ENCODE data around the gene CFAP54.
"Not testable (repeated sequence)": the region's sequence is repeated elsewhere in the genome, so short reads cannot be mapped to it uniquely, and the experiment has no call there.

The CFAP54 gene

DNA sequence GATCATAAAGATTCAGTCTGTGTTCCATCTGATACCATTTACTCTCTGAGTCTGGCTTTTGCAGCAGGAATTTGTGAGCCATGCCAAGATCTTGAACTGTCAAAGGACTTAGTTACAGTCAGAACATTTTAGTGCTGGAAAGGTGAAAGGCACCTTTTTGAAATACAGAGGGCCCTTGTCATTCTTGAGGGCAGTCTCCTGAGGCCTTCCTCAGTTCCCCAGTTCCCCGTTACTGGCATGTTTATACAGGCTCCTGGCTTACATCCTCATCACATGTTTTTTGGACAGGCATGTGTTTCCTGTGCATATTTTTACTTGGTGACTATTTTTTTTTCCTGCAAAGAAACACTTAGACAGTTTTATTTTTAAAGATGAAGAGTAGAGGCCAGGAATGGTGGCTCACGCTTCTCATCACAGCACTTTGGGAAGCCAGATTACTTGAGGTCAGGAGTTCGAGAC is 21.0 kb downstream of the CFAP54 start:
- DNase-seq = no peak

DNA sequence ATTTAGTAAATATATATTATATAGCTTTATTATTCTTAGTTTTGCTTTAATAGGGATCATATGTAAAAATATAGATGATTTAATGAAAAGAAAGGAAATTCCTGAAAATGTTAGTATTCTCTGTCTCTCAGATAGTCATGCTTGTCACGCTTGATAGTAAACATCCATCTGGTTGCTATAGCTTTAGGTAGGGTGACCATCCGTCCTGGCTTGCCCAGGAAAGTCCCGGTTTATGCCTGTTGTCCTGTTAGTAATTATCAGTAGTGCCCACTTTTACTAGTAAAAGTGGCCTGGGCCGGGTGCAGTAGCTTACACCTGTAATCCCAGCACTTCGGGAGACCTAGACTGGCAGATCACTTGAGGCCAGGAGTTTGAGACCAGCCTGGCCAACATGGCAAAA is 23.8 kb downstream of the CFAP54 start:
- DNase-seq = no peak

DNA sequence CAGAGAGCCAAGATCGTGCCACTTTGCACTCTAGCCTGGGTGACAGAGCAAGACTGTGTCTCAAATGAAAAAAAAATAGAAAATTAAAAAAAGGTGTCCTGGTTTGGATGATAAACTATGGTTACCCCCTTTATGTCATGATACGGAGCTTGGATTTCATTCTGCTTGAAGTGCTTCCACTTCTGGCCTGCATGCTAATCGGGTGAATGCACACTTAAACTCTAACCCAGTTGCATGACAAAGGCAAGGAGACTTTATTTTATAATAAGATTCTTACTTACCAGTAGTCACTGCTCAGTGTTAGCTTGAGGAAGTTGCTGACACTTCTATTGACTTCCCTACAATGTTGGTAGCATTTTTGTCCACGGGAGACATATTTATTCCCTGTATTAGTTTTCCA is 24.3 kb downstream of the CFAP54 start:
- DNase-seq = no peak

DNA sequence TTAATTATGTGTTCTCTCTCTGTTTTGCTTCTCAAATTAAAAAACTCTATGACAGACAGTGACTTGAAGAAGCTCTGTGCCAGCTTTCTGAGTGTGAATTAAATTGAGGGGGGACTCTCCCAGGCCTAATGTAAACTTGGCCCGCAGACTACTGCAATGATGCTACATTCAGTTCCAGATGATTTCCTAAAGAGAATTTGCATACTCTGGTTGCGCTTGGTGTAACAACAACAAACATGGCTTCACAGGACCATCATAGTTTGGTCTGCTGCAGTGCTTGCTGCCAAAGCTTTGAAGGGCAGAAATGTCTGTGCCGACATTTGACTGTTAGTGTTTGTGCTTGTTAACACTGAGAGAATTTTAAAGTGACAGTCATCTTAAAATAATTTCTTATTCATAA is 25.0 kb downstream of the CFAP54 start:
- no peak for DNase-seq

DNA sequence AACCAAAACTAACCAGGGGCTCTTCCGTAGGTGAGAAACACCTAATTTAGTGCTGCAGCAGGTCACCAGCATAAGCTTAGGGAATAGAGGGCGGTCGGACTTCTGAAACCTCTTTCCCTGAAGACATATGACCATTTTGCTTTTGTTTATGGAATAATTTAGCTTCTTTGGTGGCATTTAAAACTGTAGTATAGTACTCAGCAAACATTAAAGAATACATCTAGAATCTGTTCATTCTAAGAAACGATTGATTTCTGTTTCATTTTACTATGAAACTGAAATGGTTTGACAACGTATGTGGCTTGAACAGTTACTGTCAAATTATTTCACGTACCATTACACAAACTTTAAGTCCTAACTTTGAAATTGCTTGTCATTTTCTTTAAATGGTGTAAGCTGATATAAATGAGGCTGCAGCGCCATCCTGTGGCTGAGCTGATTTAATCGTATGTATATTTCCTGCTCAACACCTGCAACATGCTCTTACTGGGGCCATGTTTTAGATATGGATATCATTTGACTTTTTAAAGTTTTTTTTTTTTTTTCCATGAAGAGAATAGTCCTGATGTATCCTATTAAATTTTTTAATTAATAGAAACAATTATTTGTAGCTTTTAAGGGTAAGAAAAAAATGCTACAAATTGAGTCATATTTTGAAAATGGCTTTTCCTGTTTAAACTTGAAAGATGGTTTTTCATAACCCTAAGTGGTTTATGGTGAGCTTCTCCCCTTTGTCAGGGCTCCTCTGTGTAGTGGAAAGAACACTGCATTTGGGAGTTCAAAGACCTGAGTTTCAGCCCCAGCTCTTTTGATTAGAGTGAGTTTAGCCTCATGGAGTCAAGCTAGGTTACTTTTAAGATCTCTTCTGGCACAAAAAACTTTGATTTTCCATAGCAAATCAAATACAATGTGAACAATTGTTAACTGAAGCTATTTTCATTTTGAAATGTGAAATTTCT is 27.4 kb downstream of the CFAP54 start:
- peak in 47 of 56 donors; percentile 0 to 88 (median 23) for DNase-seq

DNA sequence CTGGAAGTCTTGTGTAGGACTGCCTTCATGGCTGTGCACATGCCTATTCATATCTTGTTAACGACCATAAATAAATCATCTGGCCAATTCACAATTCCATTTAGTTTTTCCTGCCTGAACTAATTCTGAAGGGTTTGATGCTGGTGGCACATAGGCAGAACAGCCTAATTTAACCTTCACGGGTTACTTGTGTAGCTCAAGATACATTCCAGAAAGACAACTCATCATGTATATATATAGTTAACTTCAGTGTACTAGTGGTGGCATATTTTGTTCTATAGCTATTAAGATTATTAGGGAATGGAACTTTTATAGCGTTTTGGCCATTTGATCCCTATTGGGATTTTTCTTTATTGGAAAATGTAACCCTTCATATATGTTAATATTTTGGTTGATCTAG is 31.4 kb downstream of the CFAP54 start:
- no peak for DNase-seq

DNA sequence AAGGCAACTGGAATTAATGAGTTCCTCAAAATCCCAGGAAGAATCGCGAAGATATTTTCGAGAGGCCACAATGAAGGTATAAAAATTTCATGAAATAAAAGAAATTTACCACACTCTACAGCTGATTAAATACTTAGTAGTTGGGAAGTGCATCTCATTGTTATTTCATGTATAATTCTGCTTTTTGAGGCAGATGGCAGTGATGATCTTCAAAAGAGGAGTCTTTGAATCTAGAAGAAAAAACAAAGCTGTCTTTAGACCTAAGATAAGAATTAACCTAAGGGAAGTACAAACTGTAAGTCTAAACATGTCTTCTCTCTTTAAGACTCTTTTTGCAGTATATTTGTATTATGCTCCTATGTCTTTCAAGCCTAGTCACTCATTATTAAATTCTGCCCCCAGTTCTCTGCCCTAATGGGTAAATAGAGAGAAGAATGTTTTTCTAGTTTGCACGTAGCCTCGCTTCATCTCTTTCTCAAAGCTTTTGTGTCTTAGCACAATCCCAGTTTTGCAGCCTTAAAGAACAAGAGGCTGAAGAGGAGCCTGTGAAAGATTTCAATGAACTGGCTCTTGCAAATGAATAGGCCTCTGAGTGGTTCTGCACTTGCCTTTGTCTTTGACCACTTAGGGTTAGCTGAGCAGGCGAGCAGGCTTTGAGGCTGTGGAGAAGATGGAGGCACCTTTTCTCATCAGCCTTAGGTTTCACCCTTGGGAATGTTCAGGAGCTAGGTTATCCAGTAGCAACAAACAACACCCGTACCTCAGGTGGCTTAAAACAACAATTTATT is 32.7 kb downstream of the CFAP54 start:
- no peak for DNase-seq

DNA sequence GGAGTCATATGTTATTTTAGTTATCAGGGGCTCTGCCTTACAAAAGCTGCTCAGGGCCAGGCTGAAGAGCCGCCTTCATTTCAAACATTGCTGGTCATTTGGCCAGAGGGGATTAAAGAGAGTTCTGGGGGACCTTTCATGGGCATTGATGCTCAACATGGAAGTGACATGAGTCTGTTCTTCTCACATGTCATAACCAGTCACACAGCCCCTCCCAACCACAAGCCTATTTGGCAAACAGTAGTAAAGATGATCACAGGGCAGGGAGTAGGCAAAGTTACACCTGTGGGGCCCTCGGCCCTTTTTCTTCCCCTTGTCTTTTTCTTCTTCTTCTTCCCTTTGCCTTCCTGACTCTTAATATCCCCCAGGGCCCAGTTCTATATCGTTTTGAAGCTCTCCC is 33.3 kb downstream of the CFAP54 start:
- DNase-seq = no peak

DNA sequence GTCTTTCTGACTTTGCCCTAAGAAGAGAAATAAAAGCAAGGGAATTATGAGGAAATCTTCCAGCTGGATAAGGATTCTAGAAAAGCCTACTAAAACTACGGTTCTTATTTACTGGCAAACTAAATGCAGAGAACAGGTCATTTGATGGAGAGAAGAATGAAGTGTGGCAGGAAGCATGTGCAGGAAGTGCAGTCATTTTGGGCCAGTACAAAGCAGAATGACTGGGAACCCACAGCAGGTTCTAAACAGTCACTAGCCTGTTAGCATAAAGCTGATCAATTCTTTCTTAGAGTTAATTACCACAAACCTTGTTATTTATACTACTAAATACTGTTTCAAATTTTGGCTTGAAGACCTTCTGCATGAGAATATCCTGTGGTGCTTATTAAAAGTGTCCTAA is 36.7 kb downstream of the CFAP54 start:
- DNase-seq = no peak

DNA sequence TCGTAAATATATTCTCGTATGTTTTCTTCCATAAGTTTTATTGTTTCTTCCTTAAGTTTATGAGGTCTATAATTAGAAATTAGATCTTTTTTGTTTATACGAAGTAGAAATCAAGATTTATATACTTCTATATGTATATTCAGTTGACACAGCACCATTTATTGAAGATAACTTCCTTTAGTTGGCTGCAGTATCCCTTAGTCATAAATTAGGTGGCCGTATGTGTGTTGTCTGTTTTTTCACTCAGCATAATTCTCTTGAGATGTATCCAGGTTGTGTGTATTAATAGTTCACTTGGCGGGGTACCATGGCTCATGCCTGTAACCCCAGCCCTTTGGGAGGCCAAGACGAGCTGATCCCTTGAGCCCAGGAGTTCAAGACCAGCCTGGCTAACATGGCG is 40.5 kb downstream of the CFAP54 start:
- no peak for DNase-seq

DNA sequence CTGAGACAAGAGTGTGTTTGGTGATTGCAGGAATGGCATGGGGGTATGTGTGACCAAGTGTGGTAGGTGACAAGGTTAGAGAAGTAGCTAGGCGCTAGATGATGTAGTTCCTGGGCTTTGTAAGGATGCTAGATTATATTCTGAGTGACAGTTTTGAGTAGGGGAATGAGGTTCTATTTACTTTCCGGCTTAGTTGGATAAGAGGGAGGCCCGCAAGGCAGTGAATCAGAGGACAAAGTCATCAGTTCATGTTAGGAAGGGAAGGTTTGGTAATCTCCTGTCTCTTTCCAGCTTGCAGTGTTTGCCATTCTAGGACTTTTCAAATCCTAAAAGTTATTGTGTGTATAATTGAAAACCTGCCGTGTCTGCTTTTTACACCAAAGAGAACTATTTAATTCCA is 45.0 kb downstream of the CFAP54 start:
- no peak for DNase-seq

DNA sequence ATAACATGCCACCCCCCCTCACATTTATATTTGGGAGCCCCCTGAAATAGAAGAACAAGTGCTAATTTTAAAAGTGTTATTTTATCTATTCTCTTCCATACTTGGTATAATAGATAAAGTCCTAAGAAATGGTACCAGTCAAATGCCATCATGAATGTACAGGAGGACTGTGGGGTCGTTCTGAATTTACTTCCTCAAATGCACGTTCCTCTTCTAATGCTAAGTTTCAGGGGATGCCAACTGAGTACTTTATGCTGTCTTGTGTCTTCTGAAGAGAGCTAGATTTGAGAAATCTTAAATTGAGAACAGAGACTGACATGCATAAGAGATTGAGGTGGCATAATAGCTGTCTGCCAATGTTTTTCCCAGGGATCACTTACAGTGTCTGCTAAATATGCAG is 59.0 kb downstream of the CFAP54 start:
- no peak for DNase-seq

DNA sequence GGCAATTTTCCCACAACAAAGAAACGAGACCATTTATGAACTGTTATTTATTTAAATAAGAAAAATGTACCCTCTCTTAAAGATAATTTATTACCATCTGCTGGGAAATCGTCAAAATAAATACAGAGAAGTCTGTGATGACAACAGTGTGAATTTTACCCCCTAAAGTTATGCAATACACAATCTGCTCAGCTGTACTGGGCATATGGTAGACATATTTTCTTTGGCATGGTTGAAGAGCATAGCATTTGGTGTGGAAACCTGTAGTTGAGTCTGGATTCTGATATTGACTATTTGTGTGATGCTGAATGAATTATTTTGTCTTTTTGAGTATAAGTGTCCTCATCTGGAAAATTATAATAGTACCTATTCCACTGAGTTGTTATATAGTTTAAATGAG is 60.0 kb downstream of the CFAP54 start:
- no peak for DNase-seq

DNA sequence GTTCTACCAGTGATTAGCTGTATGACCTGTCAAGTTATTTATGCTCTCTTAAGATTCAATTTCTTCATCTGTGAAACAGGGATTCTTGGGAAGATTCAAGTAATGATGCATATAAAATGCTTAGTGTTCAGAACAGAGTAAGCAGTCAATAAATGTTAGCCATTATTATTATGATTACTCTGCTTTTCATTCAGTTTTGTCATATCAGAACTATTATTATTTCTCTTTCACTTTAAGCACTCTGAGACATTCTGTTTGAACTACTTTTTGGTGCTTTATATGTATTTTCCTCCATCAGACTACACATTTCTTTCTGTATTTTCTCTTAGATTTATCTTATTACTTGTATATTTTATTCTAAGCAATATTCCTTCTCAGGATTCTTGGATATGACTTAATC is 81.2 kb downstream of the CFAP54 start:
- no peak for DNase-seq

DNA sequence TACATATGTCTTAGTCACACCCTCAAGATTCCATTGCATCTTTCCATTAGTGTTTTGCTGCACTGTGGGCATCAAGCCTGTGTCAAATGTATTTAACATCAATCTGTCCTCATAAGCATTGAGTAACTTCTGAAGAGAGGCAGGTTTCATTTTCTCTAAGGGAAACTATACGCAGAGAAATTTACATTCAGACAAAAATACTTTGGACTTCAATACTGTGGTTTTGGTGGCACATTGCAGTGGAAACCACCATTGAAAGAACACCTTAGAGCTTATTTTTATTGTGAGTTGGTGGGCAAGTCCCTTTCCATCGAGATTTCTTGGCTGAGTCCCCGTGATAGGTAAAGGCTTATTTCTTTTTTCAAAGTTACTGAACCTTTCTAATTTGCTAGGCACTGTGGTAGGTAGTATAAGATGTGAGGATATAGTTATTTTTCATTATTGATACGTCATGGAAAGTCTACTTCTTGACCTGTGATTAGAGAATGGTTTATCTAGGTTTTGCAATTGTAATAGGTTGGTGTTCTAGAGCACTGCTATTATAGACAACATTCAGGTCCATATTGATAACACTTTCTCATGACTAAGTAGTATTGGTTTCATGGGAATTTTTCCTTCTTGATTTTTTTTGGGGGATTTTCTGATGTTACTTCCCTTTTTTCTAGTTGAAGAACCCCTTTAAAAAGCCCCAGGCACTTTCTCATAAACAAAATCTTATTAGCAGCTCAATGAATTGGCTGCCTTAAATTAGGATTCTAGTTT is 81.9 kb downstream of the CFAP54 start:
- no peak for DNase-seq

DNA sequence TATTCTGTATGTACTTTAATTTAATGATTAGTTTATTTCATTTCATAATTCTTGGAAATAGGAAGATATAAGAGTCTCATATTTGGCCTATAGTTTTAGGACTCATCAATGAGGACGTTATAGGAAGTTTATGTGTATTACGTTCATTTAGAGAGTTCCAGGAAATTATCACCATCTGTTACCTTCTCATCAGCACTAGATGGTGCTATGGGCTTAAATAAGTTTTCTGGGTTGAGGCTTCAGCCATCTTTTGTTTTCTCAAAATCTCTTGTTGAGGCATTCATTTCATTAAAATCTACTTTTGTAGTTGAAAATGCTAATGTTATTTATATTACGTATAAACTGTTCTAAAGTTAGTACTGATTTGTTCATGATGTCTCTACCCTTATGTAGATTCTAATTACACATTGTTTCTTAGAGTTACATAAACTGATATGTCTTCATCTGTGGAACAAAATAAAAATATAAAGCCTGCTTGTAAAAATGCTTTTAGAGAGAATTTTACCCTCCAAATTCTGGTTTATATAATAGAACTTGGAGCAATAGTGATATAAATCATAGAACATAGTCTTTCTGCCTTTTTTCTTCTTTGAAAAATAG is 89.2 kb downstream of the CFAP54 start:
- DNase-seq = peak in 2 of 56 donors; percentile 0 to 23

DNA sequence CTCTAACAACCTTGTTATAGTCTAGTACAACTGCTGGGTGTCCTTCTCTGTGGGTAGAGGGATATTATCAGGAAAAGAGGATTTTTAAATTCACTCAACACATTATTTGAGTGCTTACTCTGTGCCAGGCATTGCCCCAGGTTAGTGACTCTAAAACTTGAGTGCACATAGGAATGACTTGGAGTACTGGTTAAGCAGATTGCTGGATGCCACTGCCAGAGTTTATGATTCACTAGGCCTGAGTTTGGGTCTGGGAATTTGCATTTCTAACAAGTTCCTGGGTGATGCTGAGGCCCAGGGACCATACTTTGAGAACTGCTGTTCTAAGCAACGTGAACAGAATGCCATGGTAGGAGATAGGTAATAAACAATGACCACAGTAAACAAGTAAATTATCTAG is 96.6 kb downstream of the CFAP54 start:
- DNase-seq = no peak

DNA sequence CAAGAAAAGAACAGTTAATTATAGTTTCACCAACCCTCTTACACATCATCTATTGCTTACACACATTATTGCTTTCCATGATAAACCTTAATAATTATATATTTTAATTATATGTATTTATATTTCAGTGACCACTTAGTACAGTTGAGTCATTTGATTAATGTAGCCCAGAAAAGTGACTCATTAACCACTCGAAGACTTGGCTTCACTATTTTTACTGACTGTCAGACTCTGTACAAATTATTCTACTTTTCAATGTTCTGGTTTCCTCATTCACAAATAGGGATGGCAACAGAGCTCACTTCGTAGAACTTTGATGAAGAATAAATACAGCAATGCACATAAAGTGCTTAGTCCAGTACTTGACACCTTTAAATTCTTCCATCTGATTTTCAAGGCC is 98.3 kb downstream of the CFAP54 start:
- no peak for DNase-seq

DNA sequence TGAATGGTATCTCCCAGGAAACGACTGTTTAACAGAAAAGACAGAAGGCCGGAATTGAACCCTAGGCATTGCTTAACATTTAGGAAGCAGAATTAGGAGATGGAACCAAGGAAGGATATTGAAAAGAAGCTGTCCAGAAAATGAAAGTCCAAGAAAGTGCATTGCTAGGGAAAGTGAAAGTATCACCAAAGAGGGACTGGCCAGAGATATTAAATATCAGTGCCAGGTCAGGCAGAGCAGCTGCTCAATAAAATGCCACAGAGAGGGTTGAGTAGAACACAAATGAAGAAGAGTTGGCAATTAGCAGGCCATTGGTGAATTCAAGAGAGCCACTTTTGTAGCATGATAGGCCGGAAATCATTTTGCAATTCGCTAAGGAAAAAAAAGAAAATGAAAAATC is 101.6 kb downstream of the CFAP54 start:
- DNase-seq = no peak

DNA sequence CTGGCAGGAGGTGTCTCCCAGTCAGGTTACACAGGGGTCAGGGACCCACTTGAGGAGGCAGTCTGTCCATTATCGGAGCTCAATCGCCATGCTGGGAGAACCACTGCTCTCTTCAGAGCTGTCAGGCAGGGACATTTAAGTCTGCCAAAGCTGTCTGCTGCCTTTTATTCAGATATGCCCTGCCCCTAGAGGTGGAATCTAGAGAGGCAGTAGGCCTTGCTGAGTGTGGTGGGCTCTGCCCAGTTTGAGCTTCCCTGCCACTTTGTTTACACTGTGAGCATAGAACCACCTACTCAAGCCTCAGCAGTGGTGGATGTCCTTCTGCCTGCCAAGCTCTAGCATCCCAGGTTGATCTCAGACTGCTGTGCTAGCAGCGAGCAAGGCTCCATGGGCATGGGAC is 115.0 kb downstream of the CFAP54 start:
- DNase-seq = not testable (repeated sequence)

DNA sequence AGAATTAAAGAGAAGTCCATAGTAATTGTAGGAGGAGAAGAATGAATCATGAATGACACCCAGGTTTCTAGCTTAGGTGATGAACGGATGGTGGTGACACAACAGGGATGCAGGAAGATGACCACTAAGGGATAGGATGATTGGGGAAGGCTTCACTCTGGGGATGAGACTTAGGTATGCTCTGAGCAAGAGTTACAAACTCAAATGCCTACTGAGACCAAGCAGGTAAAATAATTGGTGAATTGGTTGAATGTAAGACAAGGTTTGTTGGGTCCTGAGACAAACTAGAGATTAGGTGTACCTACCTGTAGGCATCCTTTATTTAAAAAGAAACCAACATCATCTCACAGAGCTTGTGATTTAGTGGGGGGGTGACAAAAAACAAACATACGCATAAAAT is 116.3 kb downstream of the CFAP54 start:
- DNase-seq = no peak

All from amygdala (tissue), 56 donors.